ENCODE results near the gene ENO2. TPM values are rescaled to one million over a fixed set of nuclear protein-coding genes. Genes with fewer than 3 reads are reported as not detected.
A peak's percentile ranks its signal among the peaks of the same experiment; 100 is the strongest.
"Not testable (repeated sequence)": the region's sequence is repeated elsewhere in the genome, so short reads cannot be mapped to it uniquely, and the experiment has no call there.

The ENO2 gene
- total RNA-seq, 1 donor from 2014 or later = 18.4 TPM

DNA sequence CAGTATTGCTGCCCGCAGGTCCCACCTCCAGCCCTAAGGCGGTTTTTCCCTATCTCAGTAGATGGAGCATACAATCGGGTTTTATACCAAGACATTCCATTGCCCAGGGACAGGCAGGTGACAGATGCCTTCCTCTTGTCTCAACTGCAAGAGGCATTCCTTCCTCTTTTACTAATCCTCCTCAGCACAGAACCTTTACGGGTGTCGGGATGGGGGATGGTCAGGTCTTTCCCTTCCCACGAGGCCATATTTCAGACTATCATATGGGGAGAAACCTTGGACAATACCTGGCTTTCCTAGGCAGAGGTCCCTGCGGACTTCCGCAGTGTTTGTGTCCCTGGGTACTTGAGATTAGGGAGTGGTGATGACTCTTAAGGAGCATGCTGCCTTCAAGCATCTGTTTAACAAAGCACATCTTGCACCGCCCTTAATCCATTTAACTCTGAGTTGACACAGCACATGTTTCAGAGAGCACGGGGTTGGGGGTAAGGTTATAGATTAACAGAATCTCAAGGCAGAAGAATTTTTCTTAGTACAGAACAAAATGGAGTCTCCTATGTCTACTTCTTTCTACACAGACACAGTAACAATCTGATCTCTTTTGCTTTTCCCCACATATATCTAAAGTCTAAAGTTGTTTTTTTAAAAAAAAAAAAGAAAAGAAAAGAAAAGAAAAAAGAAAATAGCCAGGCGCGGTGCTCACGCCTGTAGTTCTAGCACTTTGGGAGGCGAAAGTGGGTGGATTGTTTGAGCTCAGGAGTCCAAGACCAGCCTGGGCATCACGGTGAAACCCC, 28.0 kb upstream of the ENO2 start:
- not testable (repeated sequence) for DNase-seq (ENCODE audit: extremely low read depth, low read depth, low spot score)

DNA sequence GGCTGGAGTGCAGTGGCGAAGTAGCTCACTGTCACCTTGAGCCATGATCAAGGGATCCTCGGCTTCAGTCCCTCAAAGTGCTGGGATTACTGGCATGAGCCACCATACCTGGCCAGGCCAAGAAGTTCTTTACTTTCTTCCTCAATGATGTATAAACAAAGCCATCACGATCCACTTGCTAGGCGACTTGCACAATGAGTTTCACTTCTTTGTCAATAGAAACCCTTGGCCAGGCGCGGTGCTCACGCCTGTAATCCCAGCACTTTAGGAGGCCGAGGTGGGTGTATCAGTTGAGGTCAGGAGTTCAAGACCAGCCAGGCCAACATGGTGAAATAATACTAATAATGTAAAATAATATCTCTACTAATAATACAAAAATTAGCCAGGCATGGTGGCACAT, 26.9 kb upstream of the ENO2 start:
- no peak for DNase-seq (ENCODE audit: extremely low read depth, low read depth, low spot score)

DNA sequence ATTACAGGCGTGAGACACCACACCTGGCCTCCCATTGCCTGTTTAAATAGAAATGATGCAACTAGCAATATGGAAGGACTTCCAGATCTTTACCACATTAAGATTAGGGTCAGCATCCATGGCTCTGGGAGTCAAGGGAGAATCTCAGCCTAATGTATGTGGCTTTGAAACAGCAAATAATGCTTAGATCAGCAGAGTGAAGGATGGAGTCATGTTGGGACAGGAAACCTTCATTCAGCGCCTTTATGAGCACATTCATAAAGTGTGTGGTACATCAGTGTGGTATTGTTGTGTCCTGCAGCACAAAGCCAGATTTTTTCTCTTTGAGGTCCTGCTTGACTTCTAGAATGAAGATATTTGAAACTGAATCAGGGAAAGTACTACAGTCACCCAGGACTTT, 26.0 kb upstream of the ENO2 start:
- DNase-seq (ENCODE audit: extremely low read depth, low read depth, low spot score) = no peak

DNA sequence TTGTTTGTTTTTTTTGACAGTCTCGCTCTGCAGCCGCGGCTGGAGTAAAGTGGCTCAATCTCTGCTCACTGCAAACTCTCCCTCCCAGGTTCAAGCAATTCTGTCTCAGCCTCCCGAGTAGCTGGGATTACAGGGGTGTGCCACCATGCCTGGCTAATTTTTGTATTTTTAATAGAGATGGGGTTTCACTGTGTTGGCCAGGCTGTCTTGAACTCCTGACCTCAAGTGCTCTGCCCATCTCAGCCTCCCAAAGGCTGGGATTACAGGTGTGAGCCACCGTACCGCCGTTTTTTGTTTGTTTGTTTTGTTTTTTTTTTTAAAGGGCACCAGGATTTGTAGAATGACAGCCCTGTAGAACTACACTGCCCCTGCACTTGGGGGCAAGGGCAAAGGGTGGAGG, 25.6 kb upstream of the ENO2 start:
- DNase-seq (ENCODE audit: extremely low read depth, low read depth, low spot score) = not testable (repeated sequence)

DNA sequence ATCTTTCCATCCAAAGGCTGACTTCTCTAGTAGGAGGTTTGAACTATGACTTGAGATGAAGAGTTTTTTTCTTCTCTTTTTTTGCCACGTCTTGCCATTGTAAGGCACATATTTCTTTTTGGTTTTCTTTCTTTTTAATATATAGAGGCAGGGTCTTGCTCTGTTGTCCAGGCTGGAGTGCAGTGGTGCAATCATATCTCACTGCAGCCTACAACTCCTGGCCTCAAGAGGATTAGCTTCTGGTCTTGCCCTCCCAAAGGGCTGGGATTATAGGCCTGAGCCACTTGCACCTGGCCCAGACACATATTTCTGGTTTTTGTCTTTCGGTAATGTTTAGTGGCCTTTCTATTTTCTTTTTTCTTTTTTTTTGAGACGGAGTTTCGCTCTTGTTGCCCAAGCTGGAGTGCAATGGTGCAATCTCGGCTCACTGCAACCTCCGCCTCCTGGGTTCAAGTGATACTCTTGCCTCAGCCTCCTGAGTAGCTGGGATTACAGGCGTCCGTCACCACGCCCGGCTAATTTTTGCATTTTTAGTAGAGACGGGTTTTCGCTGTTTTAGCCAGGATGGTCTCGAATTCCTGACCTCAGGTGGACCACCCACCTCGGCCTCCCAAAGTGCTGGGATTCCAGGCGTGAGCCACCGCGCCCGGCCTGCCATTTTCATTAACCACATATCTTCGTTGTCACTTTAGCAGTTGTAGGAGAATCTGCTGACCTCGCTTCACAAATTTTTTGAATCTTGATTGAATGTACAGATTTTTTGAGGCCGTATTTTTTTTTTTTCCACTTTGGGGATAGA, 24.4 kb upstream of the ENO2 start:
- DNase-seq (ENCODE audit: extremely low read depth, low read depth, low spot score) = not testable (repeated sequence)

DNA sequence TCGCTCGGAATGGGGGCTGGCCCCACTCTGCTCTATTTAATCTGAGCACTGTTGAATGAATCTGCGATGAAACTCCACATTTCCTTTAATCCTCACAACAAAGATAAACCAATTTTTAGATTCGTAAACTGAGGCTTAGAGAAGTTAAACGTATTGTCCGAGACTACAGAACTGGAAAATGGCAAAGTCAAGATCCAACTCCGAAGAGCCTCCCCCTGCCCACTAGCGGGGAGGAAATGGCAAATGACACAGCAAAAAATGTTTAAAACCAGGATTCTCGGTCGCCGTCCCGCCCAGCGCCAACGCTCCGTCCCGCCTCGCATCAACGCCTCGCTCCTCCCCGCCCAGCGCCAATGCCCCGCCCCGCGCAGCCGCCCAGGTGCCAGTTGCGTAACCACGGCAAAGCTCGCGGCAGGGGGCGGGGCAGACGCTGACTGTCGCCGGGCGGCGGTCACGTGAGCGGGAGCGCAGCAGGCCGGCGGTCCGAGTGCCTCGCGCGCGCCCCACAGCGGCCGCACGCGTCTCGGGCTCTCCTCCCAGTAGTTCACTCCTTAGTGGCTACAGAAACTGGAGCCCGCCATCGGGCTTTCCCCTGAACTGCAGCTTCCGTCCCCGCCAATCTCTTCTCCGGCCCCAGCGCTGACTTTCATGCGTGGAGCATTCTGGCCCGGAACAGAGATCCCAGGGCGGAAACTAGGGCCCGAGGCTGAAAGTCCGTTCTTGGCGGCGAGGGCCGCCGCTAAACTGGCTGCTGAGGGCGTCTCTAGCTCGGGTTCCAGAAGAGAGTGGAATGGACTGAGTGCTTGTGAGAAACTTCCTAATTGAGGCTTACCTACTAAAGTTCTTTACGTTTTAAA, 23.4 kb upstream of the ENO2 start:
- no peak for DNase-seq (ENCODE audit: extremely low read depth, low read depth, low spot score)

DNA sequence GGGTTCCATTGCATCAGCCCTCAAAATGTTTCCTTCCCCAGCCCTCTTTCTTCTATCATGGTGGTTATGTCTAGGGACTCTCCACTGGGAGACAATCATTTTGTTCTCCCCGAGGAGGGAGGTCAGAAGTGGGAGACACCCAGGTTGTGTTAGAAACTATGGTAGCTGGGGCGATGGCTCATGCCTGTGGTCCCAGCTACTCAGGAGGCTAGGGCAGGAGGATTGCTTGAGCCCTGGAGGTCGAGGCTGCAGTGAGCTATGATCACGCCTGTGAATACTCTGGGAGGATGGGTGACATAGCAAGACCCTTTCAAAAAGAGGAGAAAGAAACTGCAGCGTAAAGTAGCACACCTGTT, 22.8 kb upstream of the ENO2 start:
- no peak for DNase-seq (ENCODE audit: extremely low read depth, low read depth, low spot score)

DNA sequence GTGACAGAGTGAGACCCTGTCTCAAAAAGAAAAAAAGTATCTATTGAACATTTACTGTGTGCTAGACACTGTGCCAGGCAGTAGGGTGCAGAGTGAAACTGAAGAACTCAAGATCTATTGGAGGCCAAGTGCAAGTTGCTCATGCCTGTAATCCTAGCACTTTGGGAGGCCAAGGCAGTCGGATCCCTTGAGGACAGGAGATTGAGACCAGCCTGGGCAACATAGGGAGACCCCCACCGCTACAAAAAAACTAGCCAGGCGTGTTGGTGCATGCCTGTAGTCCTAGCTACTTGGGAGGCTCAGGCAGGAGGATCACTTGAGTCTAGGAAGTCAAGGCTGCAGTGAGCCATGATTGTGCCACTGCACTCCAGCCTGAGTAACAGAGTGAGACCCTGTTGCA, 21.7 kb upstream of the ENO2 start:
- DNase-seq (ENCODE audit: extremely low read depth, low read depth, low spot score) = not testable (repeated sequence)

DNA sequence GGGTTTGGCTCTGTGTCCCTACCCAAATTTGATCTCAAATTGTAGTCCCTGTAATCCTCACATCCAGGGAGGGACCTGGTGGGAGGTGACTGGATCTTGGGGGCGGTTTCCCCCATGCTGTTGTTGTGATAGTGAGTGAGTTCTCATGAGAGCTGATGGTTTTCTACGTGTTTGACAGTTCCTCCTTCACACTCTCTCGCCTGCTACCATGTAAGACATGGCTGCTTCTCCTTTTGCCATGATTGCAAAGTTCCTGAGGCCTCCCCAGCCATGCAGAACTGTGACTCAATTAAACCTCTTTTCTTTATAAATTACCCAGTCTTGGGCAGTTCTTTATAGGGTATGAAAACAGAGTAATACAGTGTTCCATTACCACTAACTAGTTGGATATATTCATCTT, 20.1 kb upstream of the ENO2 start:
- DNase-seq (ENCODE audit: extremely low read depth, low read depth, low spot score) = no peak

DNA sequence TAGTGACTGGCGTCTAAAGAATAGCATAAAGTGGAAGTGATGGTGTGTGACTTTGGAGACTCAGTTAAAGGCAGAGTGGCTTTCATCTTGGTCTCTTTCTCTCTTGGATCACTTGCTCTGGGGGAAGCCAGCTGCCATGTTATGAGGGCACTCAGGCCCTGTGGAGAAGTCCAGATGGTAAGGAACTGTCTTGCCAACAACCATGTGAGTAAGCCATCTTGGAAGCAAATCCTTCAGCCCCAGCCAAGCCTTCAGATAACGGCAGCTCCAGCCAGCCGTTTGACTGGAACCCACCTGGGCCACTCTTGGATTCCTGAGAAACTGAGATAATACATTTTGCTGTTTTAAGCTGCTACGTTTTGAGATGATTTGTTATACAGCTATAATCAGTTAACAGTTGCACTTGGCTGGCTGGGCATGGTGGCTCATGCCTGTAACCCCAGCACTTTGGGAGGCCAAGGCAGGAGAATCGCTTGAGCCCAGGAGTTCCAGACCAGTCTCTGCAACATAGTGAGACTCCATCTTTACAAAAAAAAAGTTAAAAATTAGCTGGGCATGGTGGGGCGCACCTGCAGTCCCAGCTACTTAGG, 17.4 kb upstream of the ENO2 start:
- no peak for DNase-seq (ENCODE audit: extremely low read depth, low read depth, low spot score)

DNA sequence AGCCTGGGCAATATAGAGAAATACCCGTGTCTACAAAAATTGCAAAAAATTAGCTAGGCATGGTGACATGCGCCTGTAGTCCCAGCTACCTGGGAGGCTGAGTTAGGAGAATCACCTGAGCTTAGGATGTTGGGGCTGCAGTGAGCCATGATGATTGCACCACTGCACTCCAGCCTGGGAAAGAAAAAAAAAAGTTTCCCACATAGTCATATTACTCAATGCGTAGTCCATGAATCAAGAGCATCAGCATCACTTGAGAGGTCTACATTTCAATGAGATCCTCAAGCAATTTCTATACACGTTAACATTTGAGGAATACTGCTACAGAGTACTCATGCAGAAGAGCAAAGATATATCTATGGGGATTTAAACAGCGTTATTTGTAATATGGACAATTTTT, 15.0 kb upstream of the ENO2 start:
- DNase-seq (ENCODE audit: extremely low read depth, low read depth, low spot score) = no peak

DNA sequence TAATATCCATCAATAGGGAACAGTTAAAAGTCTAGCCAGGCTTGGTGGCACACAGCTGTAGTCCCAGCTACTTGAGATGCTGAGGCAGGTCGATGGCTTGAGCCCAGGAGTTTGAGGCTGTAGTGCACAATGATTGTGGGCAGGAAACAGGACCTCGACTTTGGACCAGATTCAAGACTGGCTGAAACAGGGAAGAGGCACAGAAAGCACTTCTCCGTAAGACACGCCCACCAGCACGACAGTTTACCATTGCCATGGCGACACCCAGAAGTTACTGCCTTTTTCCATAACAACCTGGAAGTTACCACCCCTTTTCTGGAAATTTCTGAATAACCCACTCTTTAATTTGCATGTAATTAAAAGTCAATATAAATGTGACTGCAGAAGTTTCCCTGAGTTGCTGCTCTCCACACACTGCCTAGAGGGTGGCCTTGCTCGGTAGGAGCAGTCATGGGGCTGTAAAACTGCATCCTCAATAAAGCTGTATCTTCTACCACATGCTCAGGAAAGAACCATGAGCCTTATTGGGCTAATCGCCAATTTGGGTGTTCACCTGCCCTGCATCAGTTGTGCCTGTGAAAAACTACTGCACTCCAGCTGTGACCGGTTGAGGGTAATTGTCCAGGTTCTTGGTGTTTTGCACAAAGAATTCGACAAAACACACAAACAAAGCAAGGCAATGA, 14.4 kb upstream of the ENO2 start:
- DNase-seq (ENCODE audit: extremely low read depth, low read depth, low spot score) = peak; percentile 33

DNA sequence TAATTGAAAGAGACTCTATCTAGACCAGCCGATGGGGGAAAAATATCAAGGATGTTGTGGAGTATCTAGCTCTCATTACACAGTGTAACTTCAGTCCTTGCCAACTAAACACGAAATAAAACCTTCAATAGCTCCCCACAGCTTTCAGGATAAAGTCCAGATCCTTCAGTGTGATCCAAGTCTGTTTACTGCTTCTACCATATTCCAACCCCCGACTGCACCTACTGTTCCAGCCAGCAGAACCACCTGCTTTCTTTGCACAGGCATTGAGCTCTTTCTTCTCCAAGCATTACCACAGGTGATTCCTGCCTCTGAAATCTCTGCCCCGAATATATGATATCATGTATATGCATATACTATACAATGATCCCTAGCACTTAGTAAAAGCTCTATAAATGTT, 11.9 kb upstream of the ENO2 start:
- no peak for DNase-seq (ENCODE audit: extremely low read depth, low read depth, low spot score)

DNA sequence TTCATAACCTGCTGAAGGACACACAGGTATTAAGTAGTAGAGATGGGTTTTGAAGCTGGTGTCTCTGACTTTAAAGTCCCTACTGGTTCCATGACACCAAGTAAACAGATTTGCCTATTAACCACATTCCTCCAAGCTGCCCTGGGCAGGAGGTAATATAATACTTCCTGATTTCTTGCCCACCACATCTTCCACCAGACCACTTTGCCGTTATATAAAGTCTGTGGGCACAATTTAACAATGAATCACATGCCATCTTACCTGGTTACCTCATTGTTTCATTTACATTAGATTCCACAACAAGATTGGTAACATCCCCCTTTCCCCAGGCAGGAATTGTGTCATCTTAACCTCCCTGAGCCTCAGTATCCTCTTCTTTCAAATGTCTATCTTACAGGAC, 10.7 kb upstream of the ENO2 start:
- no peak for DNase-seq (ENCODE audit: extremely low read depth, low read depth, low spot score)

DNA sequence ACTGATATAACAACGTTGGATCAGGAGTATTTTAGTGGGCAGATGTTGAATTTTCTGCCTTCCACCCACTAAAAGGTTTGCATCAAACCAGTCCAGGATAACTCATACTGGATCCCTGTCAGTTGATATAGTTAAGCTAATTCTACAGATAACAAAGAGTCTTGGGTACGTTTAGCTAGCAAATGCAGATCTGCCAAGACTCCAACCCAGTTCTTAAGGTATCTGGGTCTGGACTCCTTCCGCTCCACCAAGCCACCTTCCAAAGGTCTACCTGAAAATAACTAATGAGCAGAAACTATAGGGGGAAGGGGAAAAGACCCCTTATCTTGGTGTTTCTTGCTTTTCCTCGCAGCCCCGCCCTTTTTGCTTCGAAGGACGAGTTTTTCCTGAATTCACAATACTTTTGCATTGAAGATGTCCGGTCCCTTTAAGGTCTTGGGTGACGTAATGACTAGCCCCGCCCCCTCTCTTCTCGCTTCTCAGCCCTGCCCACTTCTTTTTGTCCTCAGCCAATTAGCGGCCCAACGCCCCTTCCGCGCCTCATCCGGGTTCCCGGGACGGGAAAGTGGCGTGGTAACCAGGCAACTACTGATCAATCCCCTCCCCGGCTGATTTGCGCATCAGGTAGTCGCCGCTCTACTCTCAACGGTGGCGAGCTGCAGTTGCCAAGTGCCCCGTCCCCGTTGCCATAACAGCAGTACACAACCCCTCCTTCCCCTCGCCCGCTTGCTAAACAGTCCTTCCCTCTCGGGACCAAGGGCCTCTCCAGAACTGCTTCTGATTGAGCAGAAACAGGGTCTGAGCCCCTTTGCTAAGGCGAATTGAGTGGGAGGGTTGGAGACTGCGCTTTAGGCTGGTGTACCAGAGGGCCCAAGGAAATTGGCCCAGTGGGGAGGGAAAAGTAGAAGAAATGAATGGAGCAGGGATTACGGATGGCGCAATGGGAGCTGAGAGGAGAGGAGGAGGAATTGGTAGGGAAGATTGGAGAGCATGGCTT, 9.8 kb upstream of the ENO2 start, which contains the start of gene LRRC23:
Gene LRRC23 (plus strand): TSS at position 543 of the 997 bp plus-strand sequence. CDS start 812 bp downstream, outside the sequence.
- DNase-seq (ENCODE audit: extremely low read depth, low read depth, low spot score) = peak; percentile 80

DNA sequence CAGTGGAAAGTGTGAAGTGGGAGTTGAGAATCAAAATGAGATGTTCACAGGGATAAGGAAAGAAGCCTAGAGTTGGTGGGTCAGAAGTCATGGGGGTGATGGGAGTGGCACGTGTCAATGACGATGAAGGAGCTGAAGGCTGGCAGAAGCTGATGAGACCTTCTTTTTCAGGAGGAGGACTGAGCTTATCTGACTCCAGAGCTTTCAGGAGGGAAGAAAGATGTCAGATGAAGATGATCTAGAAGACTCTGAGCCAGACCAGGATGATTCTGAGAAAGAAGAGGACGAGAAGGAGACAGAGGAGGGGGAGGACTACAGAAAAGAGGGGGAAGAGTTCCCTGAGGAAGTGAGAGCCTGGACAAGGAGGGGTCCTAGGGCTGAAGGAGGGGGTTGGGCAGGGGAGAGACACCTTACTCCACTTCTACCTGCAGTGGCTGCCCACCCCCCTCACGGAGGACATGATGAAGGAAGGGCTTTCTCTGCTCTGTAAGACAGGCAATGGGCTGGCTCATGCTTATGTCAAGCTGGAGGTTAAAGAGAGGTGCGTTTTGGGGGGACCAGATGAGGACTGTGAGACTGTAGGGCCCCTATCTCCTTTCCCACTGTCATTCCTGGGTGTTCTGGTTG, 8.9 kb upstream of the ENO2 start:
- DNase-seq (ENCODE audit: extremely low read depth, low read depth, low spot score) = no peak

DNA sequence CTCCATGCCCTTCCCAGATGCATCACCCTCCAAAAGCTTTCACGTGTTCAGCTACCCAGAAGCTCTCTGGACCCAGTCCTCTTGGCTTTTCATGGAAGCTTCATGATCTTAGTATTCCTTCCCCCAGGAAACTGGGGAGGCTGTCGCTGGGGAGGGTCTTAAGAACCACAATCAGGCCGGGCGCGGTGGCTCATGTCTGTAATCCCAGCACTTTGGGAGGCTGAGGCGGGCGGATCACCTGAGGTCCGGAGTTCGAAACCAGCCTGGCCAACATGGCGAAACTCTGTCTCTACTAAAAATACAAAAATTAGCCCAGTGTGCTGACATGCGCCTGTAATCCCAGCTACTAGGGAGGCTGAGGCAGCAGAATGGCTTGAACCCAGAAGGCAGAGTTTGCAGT, 6.2 kb upstream of the ENO2 start:
- DNase-seq (ENCODE audit: extremely low read depth, low read depth, low spot score) = not testable (repeated sequence)

DNA sequence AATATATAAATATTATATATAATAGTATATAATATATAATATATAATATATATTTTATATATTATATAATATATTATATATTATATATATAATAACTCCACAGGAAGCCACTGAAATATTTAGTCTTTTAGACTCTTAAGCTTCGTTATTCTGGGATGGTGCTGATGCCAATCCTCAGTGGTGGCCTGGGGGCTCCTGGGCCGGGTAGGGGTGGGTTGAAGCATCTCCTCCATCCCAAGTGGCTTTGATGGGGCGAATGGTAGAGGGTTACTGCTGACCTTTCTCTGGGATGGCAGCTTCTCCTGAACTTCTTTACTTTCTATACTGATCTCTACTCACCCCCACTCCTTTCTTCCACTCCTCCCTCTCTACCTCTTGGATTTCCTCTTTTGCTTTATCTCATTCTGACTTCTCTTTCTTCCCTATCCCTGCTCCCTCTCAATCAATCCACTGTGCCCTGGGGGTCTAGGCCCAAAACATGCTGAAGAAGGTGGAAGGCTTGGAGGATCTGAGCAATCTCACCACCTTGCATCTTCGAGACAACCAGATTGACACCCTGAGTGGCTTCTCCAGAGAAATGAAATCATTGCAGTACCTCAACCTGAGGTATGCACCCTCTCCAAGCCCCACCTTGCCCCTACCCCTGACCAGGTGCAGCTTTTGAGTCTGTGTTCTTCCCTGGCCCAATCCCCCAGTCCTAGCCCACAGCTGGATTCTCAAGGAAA, 4.8 kb upstream of the ENO2 start:
- DNase-seq (ENCODE audit: extremely low read depth, low read depth, low spot score) = no peak
